Heart right ventricle (tissue), 16 donors: ENCODE measurements around the gene ZNF543. TPM values are rescaled to one million over a fixed set of nuclear protein-coding genes. Genes with fewer than 3 reads are reported as not detected.

ENCODE experiments used
- ATAC-seq, 8 donors: fragments of 200-7000 bp; cut with Tn5 transposase; one replicate each; pipeline ENCODE4 v1.9.1; 2020; ENCODE audit warnings: mild to moderate bottlenecking in 8 of 8, moderate library complexity in 8 of 8, moderate number of reproducible peaks in 1 of 8
- DNase-seq, 2 donors: peaks; one replicate each; pipeline ENCODE4 v3.0.0-alpha.2; 2020
- H3K27ac ChIP-seq, 10 donors: fragments of 200-600 bp; sonication (generic) in 2 of 10; one replicate each; pipeline versions ENCODE4 v1.5.0 to v1.8.0; 2020 to 2022; ENCODE audit warnings: mild to moderate bottlenecking in 3 of 10
- H3K27me3 ChIP-seq, 7 donors: fragments of 200-600 bp; one replicate each; pipeline ENCODE4 v1.8.0; 2021 to 2022; ENCODE audit warnings: mild to moderate bottlenecking in 2 of 7
- H3K36me3 ChIP-seq, 9 donors: fragments of 200-600 bp; sonication (generic) in 1 of 9; one replicate each; pipeline versions ENCODE4 v1.5.0 to v1.8.0; 2020 to 2022; ENCODE audit warnings: mild to moderate bottlenecking in 2 of 9
- H3K4me1 ChIP-seq, 9 donors: fragments of 200-600 bp; sonication (generic) in 1 of 9; one replicate each; pipeline versions ENCODE4 v1.5.0 to v1.8.0; 2020 to 2022; ENCODE audit warnings: mild to moderate bottlenecking in 4 of 9
- H3K4me3 ChIP-seq, 10 donors: fragments of 200-600 bp; sonication (generic) in 2 of 10; one replicate each; pipeline versions ENCODE4 v1.5.0 to v1.8.0; 2020 to 2022; ENCODE audit warnings: mild to moderate bottlenecking in 7 of 10, moderate library complexity in 2 of 10
- H3K9me3 ChIP-seq, 11 donors: fragments of 200-600 bp in 10 of 11; sonication (generic) in 2 of 11; one replicate each; pipeline versions ENCODE4 v1.5.0 to v1.8.0; 2013 to 2022; ENCODE audit warnings: mild to moderate bottlenecking in 2 of 11, control low read depth in 1 of 11, moderate library complexity in 1 of 11
- CTCF ChIP-seq, 9 donors: fragments of 200-600 bp; sonication (generic) in 2 of 9; IDR thresholded peaks; one replicate each; pipeline versions ENCODE4 v1.5.0 to v1.8.0; 2021 to 2022; ENCODE audit warnings: antibody characterized with exemption in 9 of 9, mild to moderate bottlenecking in 5 of 9, moderate library complexity in 1 of 9
- WGBS, 2 donors: extraction: QIAGEN DNeasy Blood & Tissue Kit; methylation state at CpG; one replicate each; pipeline ENCODE4 v1.1.7; 2013; ENCODE audit warnings: inconsistent platforms in 1 of 2; 5-methylcytosine and 5-hydroxymethylcytosine counted together
- intact Hi-C, 10 donors: fragments of 100-400 bp; cut with DNase I; formaldehyde crosslinking; loops; one replicate each; pipeline versions ENCODE4 v1.11.1 to v1.14.2; 2022
- polyA plus RNA-seq, 2 donors: library from polyadenylated mRNA; stranded (reverse); fragments of 200-250 nt; gene quantifications; one replicate each; pipeline ENCODE4 v1.2.3, GENCODE V29; 2013
- total RNA-seq, 10 donors: library from RNA; stranded (reverse); fragmentation: NEBNext Ultra II Directional in 3 of 10; extraction: Animal tissue kit (Norgen Biotek cat#: 25700) in 3 of 10; gene quantifications; one replicate each; pipeline versions ENCODE4 v1.2.1 to v1.2.4, GENCODE V29; 2021 to 2023
- donor health status: Arrhythmogenic right ventricular cardiomyopathy.
- donor health status: ischemic (EF 13 %, LVEDD 7.1; RV severe dilation, severe dysfunction).
- donor health status: healthy with polysubstance abuse.
- donor health status: DM: no; HTN: yes; CAD: no.
- donor health status: DM: no; HTN: no; CAD: no.
- donor health status: ischemic (EF 25% LVEDD 6.9; RV normal size, moderate dysfunction).
- donor health status: ischemic (EF 25% LVEDD 5.7; RV mildly dilated, moderate dysfunction).
- donor health status: healthy.
- donor health status: DM: yes; HTN: yes; CAD: no.
- donor health status: Ischemic cardiomyopathy.
- donor health status: ischemic (EF 35%, LVEDD 5.7; RV mildly dilated, moderate dysfunction).
- donor health status: nonischemic (EF 11% LVEDD 7.7; RV severe dilation, severe dysfunction).
- donor health status: DM: yes; HTN: yes; CAD: no.
- donor health status: PGD.
- donor health status: ischemic (EF 29% LVEDD 5.4; RV normal size, mild dysfunction).
- donor health status: nonischemic (EF 23%, LVEDD 6.1; RV moderate dilation, normal function).

The ZNF543 gene
- total and polyA plus RNA-seq, 12 donors: 0.86 to 9.2 (median 6.9) TPM

GRCh38 chr19:57308514-57308913, 11.8 kb upstream of the ZNF543 start:
- Histone ChIP-seq H3K27me3 (no peaks in the 10 kb centered on the region), H3K4me1 (no peaks in the 10 kb centered on the region), H3K27ac (no peak overlapping the region), H3K36me3 (peaks cover 0 to 20% (median 0%) of the 10 kb centered on the region in 9 donors), H3K4me3 (no peak overlapping the region), H3K9me3 (peaks cover 0 to 12% (median 0%) of the 10 kb centered on the region in 11 donors)
- no peak for TF ChIP-seq CTCF (IDR thresholded peaks at IDR 0.05)
- ATAC-seq (no peak), DNase-seq (no peak)
- intact Hi-C loops: no loop called here

DNA sequence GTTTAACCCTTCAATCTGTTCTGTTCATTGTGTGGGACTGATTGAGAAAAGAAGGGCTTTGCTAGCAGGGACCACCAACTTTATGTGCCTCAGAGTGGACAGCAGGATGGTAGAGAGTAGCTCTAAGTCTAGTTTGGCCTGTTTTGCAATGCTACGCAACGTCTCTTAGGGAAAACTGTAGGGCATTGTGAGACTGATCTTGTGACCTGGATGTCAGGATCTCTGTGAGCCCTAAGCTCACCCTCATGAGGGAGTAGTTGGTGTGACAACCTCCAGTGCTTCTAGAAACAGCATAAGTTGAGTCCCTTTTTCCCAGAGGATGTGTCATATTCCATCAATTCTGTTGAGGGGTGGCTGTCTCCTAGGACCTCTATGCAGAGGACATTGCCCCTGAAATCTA, 9.5 kb upstream of the ZNF543 start:
- no peak overlapping the region for H3K27ac ChIP-seq
- no peaks in the 10 kb centered on the region for H3K36me3 ChIP-seq
- no peak overlapping the region for H3K4me3 ChIP-seq
- DNase-seq: no peak
- H3K4me1 ChIP-seq: no peaks in the 10 kb centered on the region
- no peaks in the 10 kb centered on the region for H3K27me3 ChIP-seq
- H3K9me3 ChIP-seq: peaks cover 0 to 12% (median 0%) of the 10 kb centered on the region in 11 donors
- WGBS, 2 donors: 68 to 72% methylated on average over 2 of the region's 2 CpGs
- no peak for TF ChIP-seq CTCF (IDR thresholded peaks at IDR 0.05)
- no peak for ATAC-seq
- intact Hi-C loops: no loop called here

DNA sequence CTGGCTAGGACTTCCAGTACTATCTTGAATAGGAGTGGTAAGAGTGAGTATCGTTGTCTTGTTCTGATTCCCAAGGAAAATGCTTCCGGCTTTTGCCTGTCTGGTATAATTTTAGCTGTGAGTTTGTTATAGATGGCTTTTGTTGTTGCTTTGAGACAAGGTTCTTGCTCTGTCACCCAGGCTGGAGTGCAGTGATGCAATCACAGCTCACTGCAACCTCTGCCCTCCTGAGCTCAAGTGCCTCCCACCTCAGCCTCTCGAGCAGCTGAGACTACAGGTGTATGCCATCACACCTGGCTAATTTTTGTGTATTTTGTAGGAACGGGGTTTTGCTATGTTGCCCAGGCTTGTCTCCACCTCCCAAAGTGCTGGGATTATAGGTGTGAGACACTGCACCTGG, 6.1 kb upstream of the ZNF543 start:
- peaks cover 0 to under 1% (median 0%) of the 10 kb centered on the region in 9 donors for H3K4me1 ChIP-seq
- TF ChIP-seq CTCF (IDR thresholded peaks at IDR 0.05): no peak
- H3K4me3 ChIP-seq: no peak overlapping the region
- WGBS, 2 donors: 61 to 62% methylated on average over 4 of the region's 4 CpGs
- H3K27ac ChIP-seq: no peak overlapping the region
- H3K9me3 ChIP-seq: peaks cover 0 to 3% (median 0%) of the 10 kb centered on the region in 11 donors
- ATAC-seq: no peak
- DNase-seq: no peak
- no peaks in the 10 kb centered on the region for H3K36me3 ChIP-seq
- intact Hi-C loops: no loop called here
- H3K27me3 ChIP-seq: peaks cover 0 to 27% (median 0%) of the 10 kb centered on the region in 7 donors

- H3K36me3 ChIP-seq: no peaks in the 10 kb centered on the region
- WGBS, 2 donors: 8 to 21% methylated on average over 29 of the region's 29 CpGs
- H3K27me3 ChIP-seq: peaks cover 0 to 27% (median 0%) of the 10 kb centered on the region in 7 donors
- H3K9me3 ChIP-seq: no peaks in the 10 kb centered on the region
- intact Hi-C loops: loop anchor here in 1 of 10 donors (5.0 kb wide), 1 partner anchor 35 kb away; the partner anchor contains the start of gene ZNF460
- DNase-seq (peak in 1 of 2 donors; percentile 31), ATAC-seq (peak in 2 of 8 donors; percentile 2 to 46)
- H3K4me3 ChIP-seq: peak overlapping the region in 9 of 10 donors; percentile 20 to 47 (median 38)
- H3K4me1 ChIP-seq: peaks cover 5 to 28% (median 19%) of the 10 kb centered on the region in 9 donors
- TF ChIP-seq CTCF (IDR thresholded peaks at IDR 0.05): no peak
- H3K27ac ChIP-seq: peak overlapping the region in 3 of 10 donors; percentile 9 to 30 (median 21)
Observed at GRCh38 chr19:57317503-57317902, 2.8 kb upstream of the ZNF543 start.
